Measurements from ENCODE around the gene UBQLN4. TPM values are rescaled to one million over a fixed set of nuclear protein-coding genes. Genes with fewer than 3 reads are reported as not detected.
"Not testable (repeated sequence)": the region's sequence is repeated elsewhere in the genome, so short reads cannot be mapped to it uniquely, and the experiment has no call there.

Gene UBQLN4
- total RNA-seq, 2 donors from 2014 or later: 31.9 to 36.7 TPM

DNA sequence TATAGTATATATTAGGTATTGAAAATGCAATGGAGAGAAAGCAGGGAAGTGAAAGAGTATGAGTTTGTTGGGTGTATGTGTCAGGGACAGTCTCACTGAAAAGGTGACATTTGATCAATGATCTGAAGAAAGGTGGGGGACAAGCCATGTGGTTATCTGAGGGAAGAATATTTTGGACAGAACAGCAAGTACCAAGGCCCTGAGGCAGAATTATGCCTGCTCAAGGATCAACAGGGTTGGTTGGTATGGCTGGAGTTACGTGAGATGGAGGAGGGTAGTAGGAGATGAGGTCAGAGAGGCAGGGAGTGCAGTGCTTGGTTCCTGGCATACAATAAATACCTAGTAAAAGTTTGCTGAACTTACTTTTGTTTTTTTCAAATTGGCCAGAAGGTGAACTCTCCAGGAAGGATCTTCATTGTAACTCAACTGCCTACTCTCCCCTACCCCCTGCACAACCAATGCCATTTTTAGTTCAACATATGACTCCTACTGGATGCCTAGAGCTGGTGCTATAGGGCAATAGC is 2.8 kb upstream of the UBQLN4 start:
- Mint-ChIP-seq H3K9me3 (no peaks in the 10 kb centered on the region), H3K27ac (no peak overlapping the region), H3K27me3 (no peaks in the 10 kb centered on the region), H3K36me3 (ENCODE audit: low read depth) (peaks cover 35% of the 10 kb centered on the region), H3K4me3 (no peak overlapping the region), H3K4me1 (peaks cover 14% of the 10 kb centered on the region)
- ATAC-seq (replicated peaks): no peak

DNA sequence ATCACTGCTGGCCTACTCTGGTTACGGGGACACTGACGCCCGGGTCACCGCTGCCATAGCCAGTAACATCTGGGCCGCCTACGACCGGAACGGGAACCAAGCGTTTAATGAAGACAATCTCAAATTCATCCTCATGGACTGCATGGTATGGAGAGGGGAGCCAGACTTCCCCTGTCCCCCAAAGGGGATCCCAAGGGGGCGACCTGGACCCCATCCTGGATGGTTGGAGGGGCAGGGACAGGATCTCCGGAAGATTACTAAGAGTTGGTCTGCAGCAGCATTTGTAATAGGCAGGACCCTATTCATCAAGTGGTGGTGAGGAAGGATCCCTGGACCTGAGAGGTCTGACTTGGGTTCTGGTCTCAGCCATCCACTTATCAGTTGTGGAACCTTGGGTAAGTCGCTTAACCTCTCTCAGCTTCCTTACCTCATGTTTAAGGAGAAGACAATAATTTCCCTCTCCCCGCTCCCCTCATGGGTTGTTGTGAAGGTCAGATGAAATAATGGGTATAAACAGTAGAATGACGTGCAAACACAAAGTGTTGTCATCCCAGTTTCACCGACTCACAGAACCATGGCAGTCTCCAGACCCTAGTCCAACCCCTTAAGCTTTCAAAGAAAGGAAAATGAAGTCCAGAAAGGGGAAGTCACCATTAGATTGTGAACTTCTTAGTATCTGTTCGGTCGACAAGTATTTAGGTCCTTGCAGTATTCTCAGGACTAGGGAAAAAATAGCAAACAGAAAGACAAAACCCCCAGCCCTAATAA is 1.9 kb upstream of the UBQLN4 start:
- H3K36me3 Mint-ChIP-seq (ENCODE audit: low read depth): peaks cover 36% of the 10 kb centered on the region
- no peaks in the 10 kb centered on the region for H3K27me3 Mint-ChIP-seq
- H3K9me3 Mint-ChIP-seq: no peaks in the 10 kb centered on the region
- H3K27ac Mint-ChIP-seq: peak overlapping the region; percentile 90
- ATAC-seq (replicated peaks): no peak
- peak overlapping the region; percentile 93 for H3K4me3 Mint-ChIP-seq
- peaks cover 14% of the 10 kb centered on the region for H3K4me1 Mint-ChIP-seq

DNA sequence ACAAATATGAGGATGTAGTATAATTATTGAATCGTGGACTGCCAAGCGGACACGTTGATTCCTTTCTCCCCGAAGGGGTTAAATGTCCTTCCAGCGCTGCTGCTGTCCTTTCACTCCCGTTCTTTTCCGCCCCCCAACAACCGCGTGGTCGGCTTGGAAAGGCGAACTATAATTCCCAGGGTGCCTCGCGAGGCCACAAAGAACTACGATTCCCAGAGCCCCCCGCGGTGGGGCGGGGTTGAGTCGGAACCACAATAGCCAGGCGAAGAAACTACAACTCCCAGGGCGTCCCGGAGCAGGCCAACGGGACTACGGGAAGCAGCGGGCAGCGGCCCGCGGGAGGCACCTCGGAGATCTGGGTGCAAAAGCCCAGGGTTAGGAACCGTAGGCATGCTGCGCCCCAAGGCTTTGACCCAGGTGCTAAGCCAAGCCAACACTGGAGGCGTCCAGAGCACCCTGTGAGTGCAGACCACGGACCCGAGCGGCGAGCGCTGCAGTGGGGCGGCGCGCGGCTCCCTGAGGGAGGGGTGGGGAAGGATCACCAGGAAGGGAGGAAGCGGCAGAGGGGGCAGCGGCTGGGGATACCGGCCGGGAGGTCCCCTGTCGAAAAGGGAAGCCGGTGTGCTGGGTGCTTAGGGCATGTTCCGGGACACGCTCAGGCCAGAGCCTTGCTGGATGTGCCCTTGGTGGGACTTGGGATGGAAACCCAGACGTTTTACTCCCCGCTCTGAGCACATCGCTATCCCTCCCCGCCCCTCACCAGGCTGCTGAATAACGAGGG is 1.1 kb upstream of the UBQLN4 start, which contains the start of gene LAMTOR2:
Gene LAMTOR2, plus strand, starts transcription at position 283 of the 781 bp plus-strand sequence. Its CDS starts 108 bp downstream, at position 391.
- no peaks in the 10 kb centered on the region for H3K9me3 Mint-ChIP-seq
- H3K4me1 Mint-ChIP-seq: peaks cover 14% of the 10 kb centered on the region
- no peaks in the 10 kb centered on the region for H3K27me3 Mint-ChIP-seq
- H3K36me3 Mint-ChIP-seq (ENCODE audit: low read depth): peaks cover 44% of the 10 kb centered on the region
- peak within 1 kb of the TSS; percentile 90 for H3K27ac Mint-ChIP-seq
- H3K4me3 Mint-ChIP-seq: peak within 1 kb of the TSS; percentile 93
- ATAC-seq (replicated peaks): peak; percentile 83

- Mint-ChIP-seq H3K27me3 (no peaks in the 10 kb centered on the region), H3K27ac (peak overlapping the region; percentile 94), H3K36me3 (ENCODE audit: low read depth) (peaks cover 47% of the 10 kb centered on the region), H3K9me3 (no peaks in the 10 kb centered on the region), H3K4me3 (peak overlapping the region; percentile 98), H3K4me1 (peaks cover 14% of the 10 kb centered on the region)
- ATAC-seq (replicated peaks): peak; percentile 32
These were observed 483 bp downstream of the UBQLN4 start for GRCh38 chr1:156052862-156053767.

GRCh38 chr1:156051011-156051725 is 2.4 kb downstream of the UBQLN4 start:
- Mint-ChIP-seq H3K4me1 (peaks cover 11% of the 10 kb centered on the region), H3K36me3 (ENCODE audit: low read depth) (peaks cover 46% of the 10 kb centered on the region), H3K4me3 (peak overlapping the region; percentile 12), H3K27me3 (no peaks in the 10 kb centered on the region), H3K9me3 (no peaks in the 10 kb centered on the region), H3K27ac (no peak overlapping the region)
- no peak for ATAC-seq (replicated peaks)

DNA sequence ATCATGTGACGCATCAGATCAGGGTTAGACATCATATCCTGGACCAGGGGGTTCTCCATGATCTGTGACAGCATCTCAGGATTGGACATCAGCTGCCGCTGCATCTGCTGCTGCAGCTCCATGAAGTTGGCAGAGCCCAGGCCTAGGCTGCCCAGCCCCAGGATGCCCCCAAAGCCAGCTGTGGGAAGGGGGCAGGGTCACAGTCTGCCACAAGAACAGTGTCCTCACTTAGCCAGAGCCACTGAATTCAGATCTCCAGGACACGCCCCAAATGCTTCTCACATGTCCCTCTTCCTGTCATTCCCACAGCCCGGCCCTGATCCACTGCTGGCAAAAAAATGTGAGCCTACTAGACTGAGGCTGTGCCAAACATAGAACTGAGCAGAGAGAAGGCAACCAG is 3.2 kb downstream of the UBQLN4 start:
- no peak for ATAC-seq (replicated peaks)
- Mint-ChIP-seq H3K36me3 (ENCODE audit: low read depth) (peaks cover 39% of the 10 kb centered on the region), H3K4me1 (peaks cover 11% of the 10 kb centered on the region), H3K27ac (no peak overlapping the region), H3K9me3 (no peaks in the 10 kb centered on the region), H3K4me3 (no peak overlapping the region), H3K27me3 (no peaks in the 10 kb centered on the region)

- no peaks in the 10 kb centered on the region for H3K27me3 Mint-ChIP-seq
- H3K4me3 Mint-ChIP-seq: no peak overlapping the region
- peaks cover 15% of the 10 kb centered on the region for H3K4me1 Mint-ChIP-seq
- ATAC-seq (replicated peaks): no peak
- peaks cover 38% of the 10 kb centered on the region for H3K36me3 Mint-ChIP-seq (ENCODE audit: low read depth)
- no peak overlapping the region for H3K27ac Mint-ChIP-seq
- H3K9me3 Mint-ChIP-seq: no peaks in the 10 kb centered on the region
These were observed 4.8 kb downstream of the UBQLN4 start for GRCh38 chr1:156048663-156049258.

DNA sequence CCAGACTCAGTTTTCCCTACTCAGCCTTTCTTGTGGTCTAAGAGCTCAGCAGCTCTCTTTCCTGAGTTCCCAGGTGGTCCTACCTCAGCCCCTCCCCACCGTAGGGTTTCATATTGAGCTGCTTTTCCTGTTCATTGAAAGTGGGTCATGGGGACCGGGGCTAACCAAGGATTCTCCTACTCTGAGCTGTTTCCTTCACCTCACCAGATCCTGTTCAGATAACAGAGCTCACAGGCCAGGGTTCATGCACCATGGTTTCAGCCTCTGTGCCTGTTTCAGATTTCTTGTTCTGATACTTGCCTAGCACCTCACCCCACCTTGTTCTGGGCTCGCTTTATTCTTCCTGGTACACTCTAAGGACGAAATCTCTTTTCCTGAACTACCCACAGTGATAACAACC is 8.5 kb downstream of the UBQLN4 start:
- H3K27me3 Mint-ChIP-seq: no peaks in the 10 kb centered on the region

DNA sequence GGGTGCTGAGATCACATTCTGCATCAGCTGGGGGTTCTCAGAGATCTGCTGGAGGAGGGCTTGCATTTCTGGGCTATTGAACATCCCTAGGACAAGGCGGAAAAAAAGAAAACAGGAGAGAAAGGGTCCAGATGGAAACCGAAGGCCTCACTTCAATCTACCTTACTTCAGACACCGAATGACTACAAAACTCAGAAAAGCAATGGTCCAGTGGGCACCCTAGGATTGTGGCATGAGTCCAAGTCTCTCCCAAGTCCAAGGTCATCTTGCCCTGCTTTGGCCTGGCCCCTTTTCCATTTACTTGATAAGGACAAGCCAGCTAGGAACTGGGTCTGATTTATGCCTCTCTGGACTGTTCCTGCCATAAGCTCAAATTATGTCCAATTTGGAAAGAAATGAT is 10.8 kb downstream of the UBQLN4 start:
- H3K4me1 Mint-ChIP-seq: peaks cover 6% of the 10 kb centered on the region
- H3K36me3 Mint-ChIP-seq (ENCODE audit: low read depth): peaks cover 58% of the 10 kb centered on the region
- no peaks in the 10 kb centered on the region for H3K9me3 Mint-ChIP-seq
- H3K27me3 Mint-ChIP-seq: no peaks in the 10 kb centered on the region
- ATAC-seq (replicated peaks): no peak
- H3K4me3 Mint-ChIP-seq: no peak overlapping the region
- H3K27ac Mint-ChIP-seq: no peak overlapping the region

More for the DNA sequence above, 8.5 kb downstream of the UBQLN4 start:
- ATAC-seq (replicated peaks): peak; percentile 68
- H3K4me1 Mint-ChIP-seq: peaks cover 6% of the 10 kb centered on the region
- H3K9me3 Mint-ChIP-seq: no peaks in the 10 kb centered on the region
- peaks cover 63% of the 10 kb centered on the region for H3K36me3 Mint-ChIP-seq (ENCODE audit: low read depth)
- H3K4me3 Mint-ChIP-seq: peak overlapping the region; percentile 17
- peak overlapping the region; percentile 60 for H3K27ac Mint-ChIP-seq

DNA sequence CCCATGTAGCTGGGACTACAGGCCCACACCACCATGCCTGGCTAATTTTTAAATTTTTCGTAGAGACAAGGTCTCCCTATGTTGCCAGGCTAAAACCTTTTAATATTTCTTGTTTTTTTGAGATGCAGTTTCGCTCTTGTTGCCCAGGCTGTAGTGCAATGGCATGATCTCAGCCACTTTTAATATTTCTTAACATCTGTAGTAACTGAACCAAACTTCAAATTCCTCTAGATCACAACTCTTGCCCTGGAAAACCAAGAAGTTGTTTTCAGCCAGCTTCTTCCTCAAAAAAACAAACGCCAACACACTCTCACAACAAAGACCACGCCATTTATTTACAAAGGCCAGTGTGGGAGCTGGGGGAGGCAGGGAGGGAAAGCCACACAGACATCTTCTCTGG is 18.6 kb downstream of the UBQLN4 start:
- ATAC-seq (replicated peaks); H3K4me1 Mint-ChIP-seq; H3K4me3 Mint-ChIP-seq; H3K27me3 Mint-ChIP-seq; H3K27ac Mint-ChIP-seq; H3K9me3 Mint-ChIP-seq: not testable (repeated sequence)
- peaks cover 37% of the 10 kb centered on the region for H3K36me3 Mint-ChIP-seq (ENCODE audit: low read depth)

GRCh38 chr1:156033011-156033410 is 20.6 kb downstream of the UBQLN4 start:
- Mint-ChIP-seq H3K4me1 (no peaks in the 10 kb centered on the region), H3K27me3 (no peaks in the 10 kb centered on the region), H3K4me3 (no peak overlapping the region), H3K9me3 (no peaks in the 10 kb centered on the region), H3K36me3 (ENCODE audit: low read depth) (peaks cover 22% of the 10 kb centered on the region), H3K27ac (no peak overlapping the region)
- no peak for ATAC-seq (replicated peaks)

DNA sequence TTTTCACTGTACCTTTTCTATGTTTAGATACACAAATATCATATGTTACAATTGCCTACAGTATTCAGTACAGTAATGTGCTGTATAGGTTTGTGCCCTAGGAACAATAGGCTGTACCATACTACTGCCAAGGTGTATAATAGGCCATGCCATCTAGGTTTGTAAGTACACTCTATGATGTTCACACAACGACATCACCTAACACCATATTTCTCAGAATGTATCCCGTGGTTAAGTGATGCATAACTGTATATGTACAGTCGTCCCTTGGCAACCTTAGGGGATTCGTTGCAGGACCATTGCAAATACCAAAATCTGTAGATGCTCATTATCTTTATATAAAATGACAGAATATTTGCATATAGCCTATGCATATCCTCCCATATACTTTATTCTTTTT is 27.0 kb downstream of the UBQLN4 start:
- Mint-ChIP-seq H3K27ac (no peak overlapping the region), H3K4me3 (no peak overlapping the region), H3K27me3 (no peaks in the 10 kb centered on the region), H3K36me3 (ENCODE audit: low read depth) (no peaks in the 10 kb centered on the region), H3K9me3 (no peaks in the 10 kb centered on the region), H3K4me1 (peaks cover 9% of the 10 kb centered on the region)
- peak; percentile 73 for ATAC-seq (replicated peaks)

- Mint-ChIP-seq H3K27ac (no peak overlapping the region), H3K4me1 (peaks cover 9% of the 10 kb centered on the region), H3K9me3 (no peaks in the 10 kb centered on the region), H3K27me3 (no peaks in the 10 kb centered on the region), H3K36me3 (ENCODE audit: low read depth) (peaks cover 1% of the 10 kb centered on the region), H3K4me3 (no peak overlapping the region)
- ATAC-seq (replicated peaks): peak; percentile 87
These were observed 27.7 kb downstream of the UBQLN4 start for GRCh38 chr1:156025876-156026275.

All from activated T-helper 17 cell treated with anti-CD3 and anti-CD28 coated beads, Interleukin-2, amount 50 U/mL, for 72 hours (primary cell).